HTERT RPE-1 (cell line): ENCODE measurements around the gene CACNA1I.
"Not testable (repeated sequence)": the region's sequence is repeated elsewhere in the genome, so short reads cannot be mapped to it uniquely, and the experiment has no call there.

Experiments
- in situ Hi-C: fragments of 300-500 bp; cut with MboI; formaldehyde crosslinking; loops from 4 replicates; pipeline ENCODE4 v1.14.3; 2020; ENCODE audit warnings: low sequenced_read_pairs

Gene CACNA1I

GRCh38 chr22:39731481-39731880 lies 160.9 kb downstream of the CACNA1I start:
- in situ Hi-C loops, result no loop called here

- in situ Hi-C loops, result no loop called here
Measured at GRCh38 chr22:39731881-39732555, 161.5 kb downstream of the CACNA1I start.

GRCh38 chr22:39732625-39733024 lies 162.1 kb downstream of the CACNA1I start:
- in situ Hi-C loops, result no loop called here

- in situ Hi-C loops, result no loop called here
Measured at GRCh38 chr22:39733191-39733590, 162.6 kb downstream of the CACNA1I start.

- in situ Hi-C loops, result not testable (repeated sequence)
Measured at GRCh38 chr22:39734046-39734445, 163.5 kb downstream of the CACNA1I start.

GRCh38 chr22:39734866-39735265 lies 164.3 kb downstream of the CACNA1I start:
- in situ Hi-C loops, result no loop called here

DNA sequence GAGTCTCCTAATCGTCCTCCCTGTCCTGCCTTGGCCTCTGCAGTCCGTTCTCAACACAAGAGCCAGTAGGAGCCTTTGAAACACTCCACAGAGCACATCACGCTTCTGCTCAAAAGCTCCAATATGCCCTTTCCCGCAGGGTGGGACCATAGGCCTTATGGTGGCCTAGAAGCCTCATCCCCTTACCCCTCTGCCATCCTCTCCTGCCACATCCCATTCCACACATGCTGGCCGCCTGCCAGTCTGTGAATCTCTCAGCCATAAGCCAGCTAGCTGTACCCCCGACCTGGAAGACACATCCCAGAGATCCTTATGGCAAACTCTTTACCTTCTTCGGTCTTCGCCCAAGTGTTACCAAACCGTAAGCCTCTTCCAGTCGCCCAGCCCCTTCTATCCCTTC lies 165.2 kb downstream of the CACNA1I start:
- in situ Hi-C loops, result no loop called here

DNA sequence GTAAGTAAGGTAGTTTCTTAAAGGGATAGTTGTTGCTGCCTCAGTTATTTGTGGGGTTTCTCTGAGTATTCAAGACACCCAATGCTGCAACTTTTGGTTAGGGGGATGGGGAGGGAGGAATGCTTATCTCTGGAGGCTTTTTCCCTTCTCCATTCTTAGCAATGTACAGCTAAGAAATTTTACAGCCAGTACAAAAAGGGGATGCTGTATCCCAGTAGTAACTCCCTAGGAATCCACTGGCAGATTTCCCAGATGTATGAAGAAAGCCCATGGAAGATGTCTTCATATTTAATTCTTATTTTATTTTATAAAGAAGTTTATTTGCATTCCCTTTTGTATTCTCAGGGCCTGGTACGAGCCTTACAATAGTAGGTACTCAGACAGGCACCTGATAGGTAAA lies 168.2 kb downstream of the CACNA1I start:
- in situ Hi-C loops, result no loop called here
